Stimulated activated CD4-positive, alpha-beta T cell treated with anti-CD3 and anti-CD28 coated beads, Interleukin-12 subunit alpha, Interleukin-12 subunit beta, amount 100 ng/mL, for 48 hours (primary cell): ENCODE results near the gene METTL17.
"Not testable (repeated sequence)": the region's sequence is repeated elsewhere in the genome, so short reads cannot be mapped to it uniquely, and the experiment has no call there.

Experiments
- DNase-seq, 3 donors: peaks; one replicate each; pipeline ENCODE4 v3.0.0-alpha.2; 2020; ENCODE audit warnings: low read depth in 2 of 3, low spot score in 1 of 3

Gene METTL17

DNA sequence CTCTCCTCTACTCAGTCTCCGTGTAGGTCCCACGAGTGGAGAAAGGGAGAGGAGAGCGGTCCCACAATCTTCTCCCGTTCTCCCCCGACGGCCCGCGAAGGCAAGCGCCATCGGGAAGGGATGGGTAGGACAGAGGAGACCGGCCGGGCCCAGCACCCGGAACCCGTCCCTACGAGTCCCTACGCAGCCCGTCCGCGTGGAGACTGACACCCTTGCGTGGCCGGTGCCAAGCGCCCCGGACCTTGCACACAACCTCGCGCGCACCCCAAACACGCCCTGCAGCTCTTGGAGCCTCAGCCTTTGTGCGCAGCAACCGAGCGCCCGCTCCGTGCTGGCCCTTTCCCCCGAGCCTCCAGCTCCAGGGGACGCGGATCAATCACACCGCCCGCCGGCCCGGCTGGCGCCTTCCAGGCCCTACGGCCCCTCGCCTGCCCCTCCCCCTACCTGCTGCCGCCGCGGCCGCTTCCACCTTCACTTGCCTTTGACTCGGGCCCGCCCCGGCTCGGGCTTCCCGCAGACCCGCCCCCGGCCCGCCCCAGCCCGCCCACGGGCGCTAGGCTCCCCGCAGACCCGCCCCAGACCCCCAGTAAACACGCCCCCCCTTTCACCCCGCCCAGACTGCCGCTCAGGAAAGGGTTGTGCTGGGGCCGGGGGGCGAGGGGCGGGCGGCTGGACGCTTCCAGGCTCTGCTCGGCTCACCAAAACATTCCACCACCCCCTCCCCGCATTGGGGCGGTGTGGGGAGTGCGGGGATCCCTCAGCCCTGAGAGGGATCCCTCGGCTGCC, 35.0 kb downstream of the METTL17 start, which contains the start of gene NDRG2:
Gene NDRG2 (minus strand): TSS at position 477 of the 786 bp plus-strand sequence. CDS start 1,746 bp downstream, outside the sequence.
- peak; percentile 16 to 58 (median 35) for DNase-seq

- DNase-seq, result no peak
These were observed 35.8 kb downstream of the METTL17 start for GRCh38 chr14:21025371-21026273.

- DNase-seq, result no peak
These were observed 36.7 kb downstream of the METTL17 start for GRCh38 chr14:21026274-21026987.

GRCh38 chr14:21026988-21027315, 37.2 kb downstream of the METTL17 start:
- DNase-seq, result no peak

DNA sequence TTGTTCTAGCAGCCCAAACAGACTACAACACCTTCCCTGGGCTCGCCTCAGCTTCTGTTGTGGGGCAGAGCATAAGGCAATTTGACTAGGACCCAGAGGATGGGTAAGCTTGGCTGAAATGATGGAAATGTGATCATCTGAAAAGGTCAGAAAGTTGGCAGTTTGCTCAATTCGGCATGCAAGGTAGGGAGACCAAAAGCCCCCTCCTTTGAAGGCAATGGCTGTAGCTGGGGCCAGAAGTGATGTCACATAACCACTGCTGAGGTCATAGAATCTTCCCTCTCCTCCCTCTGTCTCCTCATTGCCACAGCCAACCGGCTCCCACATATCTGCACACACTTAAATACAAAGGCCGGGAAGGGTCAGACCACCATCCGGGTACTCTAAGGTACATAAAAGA, 40.1 kb downstream of the METTL17 start, which contains the start of gene TPPP2:
Gene TPPP2 (plus strand): TSS at position 301 of the 400 bp plus-strand sequence. CDS start 365 bp downstream, outside the sequence.
- no peak for DNase-seq

GRCh38 chr14:21030531-21030930, 40.8 kb downstream of the METTL17 start:
- no peak for DNase-seq

DNA sequence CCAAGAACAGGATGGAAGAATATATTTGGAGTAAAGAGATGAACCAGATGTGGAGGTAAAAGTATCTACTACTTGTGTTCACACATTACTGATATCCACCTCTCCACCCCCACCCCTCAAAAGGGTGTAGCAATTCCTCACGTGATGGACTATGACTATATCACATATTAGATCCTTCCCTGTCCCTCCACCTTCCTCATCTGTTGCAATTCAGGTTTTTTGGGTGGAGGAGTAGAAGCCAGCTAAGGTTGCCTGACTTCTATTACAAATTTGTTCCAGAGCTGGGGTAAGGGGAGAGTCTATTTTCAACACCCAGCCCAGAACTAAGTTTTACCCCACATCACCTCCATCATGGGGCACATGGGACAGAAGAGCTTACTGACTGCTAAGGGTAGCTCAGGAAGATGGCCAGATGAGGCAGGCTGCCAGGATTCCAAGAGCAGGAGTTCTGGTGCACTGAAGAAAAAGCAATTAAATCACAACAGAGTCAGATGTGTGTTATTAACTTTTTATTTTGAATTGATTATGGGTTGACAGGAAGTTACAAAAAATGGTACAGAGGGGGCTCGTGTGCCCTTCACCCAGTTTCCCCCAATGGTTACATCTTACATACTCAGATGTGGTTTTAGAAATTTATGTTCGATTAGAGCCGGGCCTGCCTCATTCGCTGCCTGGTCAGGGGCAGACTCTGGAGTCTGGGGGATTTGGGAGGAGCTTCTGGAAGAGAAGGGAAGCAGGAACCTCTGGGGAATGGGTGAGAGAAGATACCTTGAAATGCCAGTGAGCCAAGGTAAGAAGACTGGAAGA, 42.7 kb downstream of the METTL17 start:
- no peak for DNase-seq

- no peak for DNase-seq
These were observed 43.4 kb downstream of the METTL17 start for GRCh38 chr14:21033133-21033698.

- no peak for DNase-seq
These were observed 44.9 kb downstream of the METTL17 start, which contains the start of gene RNASE13 for GRCh38 chr14:21034707-21035106. Gene RNASE13, minus strand, starts transcription at chr14:21034807. Its CDS starts 519 bp downstream, at chr14:21034288.

DNA sequence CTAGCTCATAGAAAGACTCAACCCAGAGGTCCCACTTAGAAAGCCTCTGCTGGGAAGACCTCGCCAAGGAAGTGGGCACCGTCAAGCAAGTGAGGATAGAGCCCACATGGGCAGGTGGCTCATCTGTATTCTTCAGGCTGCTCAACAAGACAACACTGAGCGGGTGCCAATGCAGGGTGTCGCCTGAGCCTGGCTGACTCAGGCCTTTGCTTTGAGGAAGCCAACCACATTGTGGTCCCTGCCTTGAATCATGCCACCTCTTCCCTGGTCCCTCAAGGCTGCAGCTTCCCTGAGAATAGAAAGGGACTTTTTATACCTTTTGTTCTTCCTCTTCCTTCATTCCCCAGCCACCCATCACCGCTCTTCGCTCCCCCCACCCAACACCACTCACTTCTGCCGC, 47.0 kb downstream of the METTL17 start:
- DNase-seq, result no peak

DNA sequence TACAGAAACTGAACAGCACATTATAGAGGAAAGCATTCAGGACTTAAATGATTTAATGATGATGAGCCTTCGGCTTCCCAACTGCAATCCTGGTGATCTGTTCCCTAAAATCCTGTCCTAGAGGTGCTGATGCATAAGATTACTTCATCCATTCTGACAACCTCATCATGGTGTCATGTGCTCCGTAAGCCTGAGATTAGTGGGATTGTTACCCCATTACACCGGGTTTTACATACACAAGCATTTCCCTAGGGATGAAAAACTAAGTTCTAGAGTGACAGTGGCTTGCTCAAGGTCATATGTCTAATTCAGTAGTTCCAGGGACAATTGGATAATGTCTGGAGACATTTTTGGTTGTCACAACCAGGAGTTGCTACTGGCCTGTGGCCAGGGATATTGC, 47.4 kb downstream of the METTL17 start:
- DNase-seq, result no peak

GRCh38 chr14:21038441-21039422, 49.0 kb downstream of the METTL17 start:
- DNase-seq, result no peak

DNA sequence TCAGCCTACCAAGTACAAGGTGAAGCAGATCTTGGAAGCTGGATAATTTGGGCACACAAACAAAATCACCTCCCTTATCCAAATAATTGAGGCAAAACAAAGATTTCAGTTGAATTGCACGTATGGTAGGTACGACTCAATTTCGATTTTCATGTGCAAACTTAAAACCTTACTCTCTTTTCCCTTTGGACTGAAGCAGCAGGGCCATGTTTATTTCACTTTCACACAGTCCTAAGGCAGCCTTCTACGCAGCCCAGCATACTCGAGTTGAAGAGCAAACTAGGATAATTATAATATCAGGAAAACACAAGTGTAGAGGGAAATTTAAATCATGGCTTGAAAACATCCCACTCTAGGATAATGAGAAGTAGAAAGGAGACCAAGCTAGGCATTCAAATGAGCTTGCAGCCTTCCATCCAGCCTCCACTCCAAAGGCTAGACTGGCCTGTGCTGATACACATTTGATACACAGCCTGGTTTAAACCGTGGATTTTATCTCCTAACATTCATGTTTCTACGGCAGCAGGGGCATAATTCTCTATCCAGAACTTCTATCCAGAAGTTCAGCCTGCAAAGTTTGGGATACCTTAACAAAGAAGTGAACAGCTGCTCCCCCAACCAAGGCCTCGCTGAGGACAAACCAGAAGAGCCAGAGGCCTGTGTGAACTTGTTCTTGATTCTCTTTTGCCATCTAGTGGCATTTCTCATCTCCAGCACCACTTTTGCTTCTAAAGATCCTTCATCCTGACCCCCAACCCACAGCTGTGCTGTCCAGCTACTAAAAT, 50.0 kb downstream of the METTL17 start:
- no peak for DNase-seq

- no peak for DNase-seq
These were observed 50.7 kb downstream of the METTL17 start for GRCh38 chr14:21040370-21040925.

- not testable (repeated sequence) for DNase-seq
These were observed 51.2 kb downstream of the METTL17 start for GRCh38 chr14:21040941-21041340.

GRCh38 chr14:21041676-21042433, 52.1 kb downstream of the METTL17 start, which contains the start of gene RNASE7:
Gene RNASE7, plus strand, starts transcription at chr14:21042362. Its CDS starts 631 bp downstream, at chr14:21042993.
- no peak for DNase-seq

GRCh38 chr14:21042918-21043317, 53.1 kb downstream of the METTL17 start:
- no peak for DNase-seq
